ENCODE measurements around the gene CRTAC1.

Gene CRTAC1

GRCh38 chr10:97925308-97925938 lies 105.0 kb downstream of the CRTAC1 start:
- H3K4me3 ChIP-seq (ENCODE audit: low read depth, low read length), result no peak overlapping the region

GRCh38 chr10:97924678-97925077 lies 105.7 kb downstream of the CRTAC1 start:
- H3K4me3 ChIP-seq (ENCODE audit: low read depth, low read length), result no peak overlapping the region

- H3K4me3 ChIP-seq (ENCODE audit: low read depth, low read length), result no peak overlapping the region
Observed at GRCh38 chr10:97923476-97923875, 106.9 kb downstream of the CRTAC1 start.

- H3K4me3 ChIP-seq (ENCODE audit: low read depth, low read length), result no peak overlapping the region
Observed at GRCh38 chr10:97923057-97923456, 107.4 kb downstream of the CRTAC1 start.

GRCh38 chr10:97922022-97922758 lies 108.2 kb downstream of the CRTAC1 start:
- no peak overlapping the region for H3K4me3 ChIP-seq (ENCODE audit: low read depth, low read length)

- no peak overlapping the region for H3K4me3 ChIP-seq (ENCODE audit: low read depth, low read length)
Observed at GRCh38 chr10:97921581-97922021, 108.8 kb downstream of the CRTAC1 start.

GRCh38 chr10:97920865-97921264 lies 109.6 kb downstream of the CRTAC1 start:
- no peak overlapping the region for H3K4me3 ChIP-seq (ENCODE audit: low read depth, low read length)

- no peak overlapping the region for H3K4me3 ChIP-seq (ENCODE audit: low read depth, low read length)
Observed at GRCh38 chr10:97919012-97919411, 111.4 kb downstream of the CRTAC1 start.

GRCh38 chr10:97916586-97916985 lies 113.8 kb downstream of the CRTAC1 start:
- H3K4me3 ChIP-seq (ENCODE audit: low read depth, low read length), result no peak overlapping the region

- H3K4me3 ChIP-seq (ENCODE audit: low read depth, low read length), result no peak overlapping the region
Observed at GRCh38 chr10:97915346-97916131, 114.9 kb downstream of the CRTAC1 start.

GRCh38 chr10:97914837-97915211 lies 115.6 kb downstream of the CRTAC1 start:
- no peak overlapping the region for H3K4me3 ChIP-seq (ENCODE audit: low read depth, low read length)

GRCh38 chr10:97914171-97914836 lies 116.1 kb downstream of the CRTAC1 start:
- no peak overlapping the region for H3K4me3 ChIP-seq (ENCODE audit: low read depth, low read length)

GRCh38 chr10:97913614-97914013 lies 116.8 kb downstream of the CRTAC1 start:
- no peak overlapping the region for H3K4me3 ChIP-seq (ENCODE audit: low read depth, low read length)

- H3K4me3 ChIP-seq (ENCODE audit: low read depth, low read length), result no peak overlapping the region
Observed at GRCh38 chr10:97913193-97913592, 117.2 kb downstream of the CRTAC1 start.

- H3K4me3 ChIP-seq (ENCODE audit: low read depth, low read length), result no peak overlapping the region
Observed at GRCh38 chr10:97911217-97911616, 119.2 kb downstream of the CRTAC1 start.

- no peak overlapping the region for H3K4me3 ChIP-seq (ENCODE audit: low read depth, low read length)
Observed at GRCh38 chr10:97910661-97911060, 119.8 kb downstream of the CRTAC1 start.

GRCh38 chr10:97907830-97908229 lies 122.6 kb downstream of the CRTAC1 start:
- H3K4me3 ChIP-seq (ENCODE audit: low read depth, low read length), result no peak overlapping the region

- no peak overlapping the region for H3K4me3 ChIP-seq (ENCODE audit: low read depth, low read length)
Observed at GRCh38 chr10:97907211-97907610, 123.2 kb downstream of the CRTAC1 start.

- H3K4me3 ChIP-seq (ENCODE audit: low read depth, low read length), result no peak overlapping the region
Observed at GRCh38 chr10:97905276-97905675, 125.1 kb downstream of the CRTAC1 start.

- H3K4me3 ChIP-seq (ENCODE audit: low read depth, low read length), result no peak overlapping the region
Observed at GRCh38 chr10:97904576-97904975, 125.8 kb downstream of the CRTAC1 start.

- no peak overlapping the region for H3K4me3 ChIP-seq (ENCODE audit: low read depth, low read length)
Observed at GRCh38 chr10:97904018-97904381, 126.4 kb downstream of the CRTAC1 start.
